Activated naive CD4-positive, alpha-beta T cell treated with anti-CD3 and anti-CD28 coated beads, Interleukin-2, amount 10 ng/mL, durations not matched to agents 7 days and 5 days (primary cell): Measurements from ENCODE around the gene CDK5R2.

Experiments used
- CTCF ChIA-PET: fragments of 350-600 bp; sonication (Branson Sonifier 250); formaldehyde crosslinking; loops from one replicate; lab custom pipeline; 2021; ENCODE audit warnings: antibody characterized with exemption; lab: Charles Lee
- DNase-seq: peaks from one replicate; pipeline ENCODE4 v3.0.0-alpha.2; 2020
- H3K27ac Mint-ChIP-seq: one replicate; pipeline ENCODE4 v1.8.0; 2021; ENCODE audit warnings: mild to moderate bottlenecking, moderate library complexity, mixed read lengths
- H3K27me3 Mint-ChIP-seq: one replicate; pipeline ENCODE4 v1.8.0; 2021; ENCODE audit warnings: mild to moderate bottlenecking, mixed read lengths
- H3K36me3 Mint-ChIP-seq: one replicate; pipeline ENCODE4 v1.8.0; 2021; ENCODE audit warnings: mixed read lengths
- H3K4me1 Mint-ChIP-seq: one replicate; pipeline ENCODE4 v1.8.0; 2021; ENCODE audit warnings: mixed read lengths
- H3K4me3 Mint-ChIP-seq: one replicate; pipeline ENCODE4 v1.8.0; 2021; ENCODE audit warnings: mild to moderate bottlenecking, moderate library complexity, mixed read lengths
- H3K9me3 Mint-ChIP-seq: one replicate; pipeline ENCODE4 v1.8.0; 2021; ENCODE audit warnings: mixed read lengths

Gene CDK5R2

GRCh38 chr2:218998414-218999002, 39.0 kb downstream of the CDK5R2 start:
- no peak for DNase-seq
- Mint-ChIP-seq H3K4me1 (peaks cover 15% of the 10 kb centered on the region), H3K27ac (no peak overlapping the region), H3K9me3 (no peaks in the 10 kb centered on the region), H3K36me3 (no peaks in the 10 kb centered on the region), H3K27me3 (peaks cover 100% of the 10 kb centered on the region), H3K4me3 (no peak overlapping the region)
- CTCF ChIA-PET, result interaction anchor here (1.3 kb wide), 1 partner anchor 121 kb away, joined by 3 read pairs; no protein-coding TSS in a partner anchor

DNA sequence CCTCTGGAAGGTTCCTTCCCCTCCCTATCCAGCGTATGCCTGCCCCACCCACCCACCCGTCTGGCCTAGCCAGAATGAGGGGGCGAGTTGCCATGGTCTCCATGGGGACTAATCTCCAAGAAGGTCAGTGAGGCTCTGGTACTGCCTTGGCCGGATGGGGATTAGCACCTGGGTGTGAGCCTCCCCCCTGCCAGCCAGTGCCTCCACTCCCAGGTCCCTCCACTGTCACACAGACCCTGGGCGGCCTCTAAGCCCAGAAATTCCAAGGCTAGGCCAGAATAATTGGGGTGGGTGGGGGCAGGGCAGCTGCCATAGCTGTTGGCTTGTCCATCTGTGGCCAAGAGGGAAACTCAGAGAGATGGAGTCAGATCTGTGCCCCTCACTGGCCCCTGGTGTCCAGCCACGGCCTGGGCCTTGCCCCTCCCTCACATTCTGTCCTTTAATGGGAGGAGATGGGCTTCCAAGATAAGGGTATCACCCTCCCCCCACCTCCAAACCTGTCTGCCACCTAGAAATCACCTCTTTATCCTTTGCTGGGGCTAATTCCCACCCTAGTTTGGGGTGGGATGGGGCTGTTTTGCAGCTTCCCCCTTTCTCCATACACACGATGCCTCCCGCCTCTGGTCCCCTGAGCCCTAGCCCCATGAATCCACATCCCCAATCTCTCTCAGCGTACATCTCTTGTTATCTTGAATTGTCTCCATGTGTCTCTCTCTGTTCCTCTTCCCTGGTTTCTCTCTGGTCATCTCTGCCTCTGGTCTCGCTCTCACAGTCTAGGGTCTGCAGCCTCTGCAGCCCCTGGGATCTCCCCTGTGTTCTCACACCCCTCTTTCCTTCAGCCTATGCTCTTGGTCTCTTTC, 39.8 kb downstream of the CDK5R2 start:
- peaks cover 100% of the 10 kb centered on the region for H3K27me3 Mint-ChIP-seq
- H3K4me1 Mint-ChIP-seq, result peaks cover 10% of the 10 kb centered on the region
- H3K27ac Mint-ChIP-seq, result no peak overlapping the region
- H3K9me3 Mint-ChIP-seq, result no peaks in the 10 kb centered on the region
- DNase-seq, result no peak
- H3K36me3 Mint-ChIP-seq, result no peaks in the 10 kb centered on the region
- CTCF ChIA-PET, result interaction anchor here (1.3 kb wide), 1 partner anchor 120 kb away, joined by 3 read pairs; no protein-coding TSS in a partner anchor
- no peak overlapping the region for H3K4me3 Mint-ChIP-seq

GRCh38 chr2:218999881-219000568, 40.6 kb downstream of the CDK5R2 start:
- Mint-ChIP-seq H3K4me1 (peaks cover 10% of the 10 kb centered on the region), H3K9me3 (no peaks in the 10 kb centered on the region), H3K4me3 (no peak overlapping the region), H3K36me3 (no peaks in the 10 kb centered on the region), H3K27me3 (peaks cover 100% of the 10 kb centered on the region), H3K27ac (no peak overlapping the region)
- CTCF ChIA-PET, result no interaction called here
- DNase-seq, result no peak

GRCh38 chr2:219000569-219000960, 41.1 kb downstream of the CDK5R2 start:
- DNase-seq, result no peak
- Mint-ChIP-seq H3K4me1 (peaks cover 9% of the 10 kb centered on the region), H3K4me3 (no peak overlapping the region), H3K27ac (peak overlapping the region; percentile 3), H3K27me3 (peaks cover 100% of the 10 kb centered on the region), H3K9me3 (no peaks in the 10 kb centered on the region), H3K36me3 (no peaks in the 10 kb centered on the region)
- CTCF ChIA-PET, result no interaction called here

DNA sequence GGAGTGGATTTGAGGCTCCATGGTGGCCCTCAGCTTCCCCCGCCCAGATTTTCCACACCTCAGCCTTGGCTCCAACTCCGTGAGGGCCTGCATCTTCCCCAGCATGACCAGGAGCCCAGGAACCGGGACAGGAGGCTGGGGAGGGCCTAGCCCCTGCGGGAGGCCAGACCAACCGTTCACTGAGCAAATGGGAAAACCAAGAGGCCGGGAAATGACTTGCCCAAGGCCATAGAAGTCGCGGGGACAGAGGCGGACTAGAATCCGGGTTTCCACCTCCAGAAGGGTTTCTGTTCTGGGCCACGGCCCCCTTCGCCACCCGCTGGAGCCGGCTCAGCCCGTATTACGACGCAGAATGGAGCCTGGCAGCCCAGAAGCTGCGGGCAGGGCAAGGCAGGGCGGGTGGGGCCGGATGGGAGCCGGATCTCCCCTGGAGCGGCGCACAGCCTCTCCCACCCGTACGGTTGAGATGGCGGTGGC, 41.7 kb downstream of the CDK5R2 start:
- H3K4me3 Mint-ChIP-seq, result no peak overlapping the region
- no peak for DNase-seq
- H3K36me3 Mint-ChIP-seq, result no peaks in the 10 kb centered on the region
- peaks cover 100% of the 10 kb centered on the region for H3K27me3 Mint-ChIP-seq
- peak overlapping the region; percentile 3 for H3K27ac Mint-ChIP-seq
- CTCF ChIA-PET, result no interaction called here
- peaks cover 6% of the 10 kb centered on the region for H3K4me1 Mint-ChIP-seq
- H3K9me3 Mint-ChIP-seq, result no peaks in the 10 kb centered on the region

GRCh38 chr2:219001577-219002394, 42.3 kb downstream of the CDK5R2 start:
- no peak overlapping the region for H3K4me3 Mint-ChIP-seq
- H3K27ac Mint-ChIP-seq, result no peak overlapping the region
- no peaks in the 10 kb centered on the region for H3K9me3 Mint-ChIP-seq
- H3K36me3 Mint-ChIP-seq, result no peaks in the 10 kb centered on the region
- DNase-seq, result no peak
- CTCF ChIA-PET, result interaction anchor here (0.7 to 1.1 kb wide), 3 partner anchors 18 to 28 kb away, joined by 3 to 4 read pairs (median 3); no protein-coding TSS in a partner anchor
- peaks cover 6% of the 10 kb centered on the region for H3K4me1 Mint-ChIP-seq
- H3K27me3 Mint-ChIP-seq, result peaks cover 100% of the 10 kb centered on the region

DNA sequence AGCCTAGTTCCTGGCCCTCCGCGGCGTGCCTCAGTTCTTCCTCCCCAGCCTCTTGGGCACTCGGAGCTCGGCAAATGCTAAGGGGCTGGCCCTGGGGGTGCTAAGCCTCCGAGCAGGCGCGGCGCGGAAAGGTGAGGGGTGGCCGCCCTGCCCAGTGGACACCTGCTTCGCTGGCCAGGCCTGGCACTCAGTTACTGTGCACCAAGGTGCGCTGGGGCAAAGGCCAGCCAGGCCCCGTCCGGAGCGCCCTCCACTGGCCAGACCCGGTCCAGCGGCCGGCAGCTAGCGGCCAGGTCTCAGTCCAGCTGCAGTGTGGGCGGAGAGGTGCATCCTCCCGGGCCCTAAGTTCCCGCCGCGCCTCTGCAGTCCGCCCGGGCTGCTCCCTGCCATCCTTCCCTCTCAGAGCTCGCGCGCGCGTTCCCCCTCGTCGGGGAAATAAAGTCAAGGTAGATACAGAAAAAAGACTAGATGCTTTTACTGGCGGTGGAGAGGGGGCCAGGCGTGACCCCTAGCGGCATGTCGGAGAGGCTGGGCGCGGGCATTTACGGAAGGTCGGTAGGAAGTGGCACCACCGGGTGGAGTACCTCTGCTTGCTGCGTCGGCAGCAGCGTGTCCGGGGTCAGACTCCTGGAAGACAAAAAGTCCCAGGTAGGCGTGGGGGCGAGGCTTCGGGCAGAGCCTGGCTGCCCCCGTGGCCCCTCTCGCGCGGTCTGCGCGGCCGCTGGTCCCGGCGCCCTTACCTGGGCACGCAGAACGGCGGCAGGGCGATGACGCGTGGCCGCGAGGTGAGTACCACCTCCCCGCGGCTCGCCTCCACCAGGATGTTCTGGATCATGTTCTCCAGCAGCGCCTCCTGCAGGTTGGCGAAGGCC, 43.2 kb downstream of the CDK5R2 start:
- peaks cover 100% of the 10 kb centered on the region for H3K27me3 Mint-ChIP-seq
- peaks cover 6% of the 10 kb centered on the region for H3K4me1 Mint-ChIP-seq
- no peaks in the 10 kb centered on the region for H3K9me3 Mint-ChIP-seq
- H3K4me3 Mint-ChIP-seq, result peak overlapping the region; percentile 35
- no peaks in the 10 kb centered on the region for H3K36me3 Mint-ChIP-seq
- peak; percentile 63 for DNase-seq
- CTCF ChIA-PET, result interaction anchor here (0.7 to 1.1 kb wide), 4 partner anchors 17 to 27 kb away, joined by 3 to 4 read pairs (median 3); no protein-coding TSS in a partner anchor
- no peak overlapping the region for H3K27ac Mint-ChIP-seq

GRCh38 chr2:219003267-219003634, 43.8 kb downstream of the CDK5R2 start:
- no peak overlapping the region for H3K27ac Mint-ChIP-seq
- H3K9me3 Mint-ChIP-seq, result no peaks in the 10 kb centered on the region
- no peak overlapping the region for H3K4me3 Mint-ChIP-seq
- peaks cover 99% of the 10 kb centered on the region for H3K27me3 Mint-ChIP-seq
- CTCF ChIA-PET, result interaction anchor here (0.9 to 2.1 kb wide), 2 partner anchors 23 to 27 kb away, joined by 3 to 8 read pairs; no protein-coding TSS in a partner anchor
- no peak for DNase-seq
- peaks cover 6% of the 10 kb centered on the region for H3K4me1 Mint-ChIP-seq
- no peaks in the 10 kb centered on the region for H3K36me3 Mint-ChIP-seq

DNA sequence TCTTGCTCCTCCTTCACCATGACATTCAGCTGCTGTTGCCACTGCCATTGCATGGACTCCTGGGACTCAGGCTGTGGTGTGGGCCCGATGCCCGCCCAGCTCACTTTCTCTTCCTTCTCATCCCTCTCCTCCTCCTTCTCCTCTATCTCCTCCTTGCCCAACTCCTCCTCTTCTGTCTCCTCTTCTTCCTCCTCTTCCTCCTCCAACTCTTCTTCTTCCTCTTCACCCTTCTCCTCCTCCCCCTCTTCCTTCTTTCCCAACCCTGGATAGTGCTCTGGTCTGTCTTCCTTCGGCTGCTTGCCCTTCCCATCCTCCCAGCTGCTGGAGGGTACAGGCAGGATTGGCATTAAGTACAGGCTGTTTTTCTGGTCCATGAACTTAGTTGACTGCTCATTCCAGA, 44.5 kb downstream of the CDK5R2 start:
- CTCF ChIA-PET, result interaction anchor here (1.6 to 2.1 kb wide), 2 partner anchors 22 to 24 kb away, joined by 5 to 8 read pairs; no protein-coding TSS in a partner anchor
- Mint-ChIP-seq H3K4me3 (no peak overlapping the region), H3K27me3 (peaks cover 96% of the 10 kb centered on the region), H3K36me3 (no peaks in the 10 kb centered on the region), H3K4me1 (peaks cover 6% of the 10 kb centered on the region), H3K27ac (no peak overlapping the region), H3K9me3 (no peaks in the 10 kb centered on the region)
- DNase-seq, result no peak

- no peak for DNase-seq
- peaks cover 83% of the 10 kb centered on the region for H3K27me3 Mint-ChIP-seq
- H3K9me3 Mint-ChIP-seq, result no peaks in the 10 kb centered on the region
- CTCF ChIA-PET, result interaction anchor here (0.6 to 2.2 kb wide), 6 partner anchors 15 to 147 kb away, joined by 3 to 11 read pairs (median 4); no protein-coding TSS in a partner anchor
- H3K4me3 Mint-ChIP-seq, result no peak overlapping the region
- H3K4me1 Mint-ChIP-seq, result no peaks in the 10 kb centered on the region
- H3K36me3 Mint-ChIP-seq, result no peaks in the 10 kb centered on the region
- H3K27ac Mint-ChIP-seq, result no peak overlapping the region
Observed at GRCh38 chr2:219009294-219009693, 49.8 kb downstream of the CDK5R2 start.

DNA sequence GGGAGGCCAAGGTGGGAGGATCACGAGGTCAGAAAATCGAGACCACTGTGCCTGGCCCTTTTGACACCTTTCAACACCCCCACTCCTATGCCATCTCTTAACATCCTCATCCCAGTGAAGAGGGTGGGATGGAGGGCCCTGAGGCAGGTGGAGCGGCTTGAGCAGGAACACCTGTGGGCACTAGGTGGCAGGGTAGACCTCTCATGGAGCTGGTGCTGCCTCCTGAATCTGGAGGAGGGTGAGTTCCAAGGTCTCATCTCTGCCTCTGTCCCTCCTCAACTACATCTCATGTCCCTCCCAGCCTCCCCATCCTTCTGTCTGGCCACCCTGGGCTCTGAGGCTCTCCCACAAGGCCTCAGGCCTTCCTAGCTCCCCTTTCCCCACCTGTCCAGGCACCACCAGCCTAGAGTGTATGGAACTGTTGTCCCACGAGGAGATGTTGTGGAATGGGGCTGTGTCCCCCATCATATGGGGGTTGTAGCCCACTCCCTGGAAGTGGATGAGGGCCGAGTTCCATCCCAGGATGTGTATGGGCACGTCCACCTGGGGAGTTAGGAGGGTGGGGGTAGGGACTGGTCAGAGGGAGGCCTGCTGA, 50.8 kb downstream of the CDK5R2 start:
- CTCF ChIA-PET, result interaction anchor here (0.6 to 3.2 kb wide), 13 partner anchors 9 to 149 kb away, joined by 3 to 11 read pairs (median 4); partner anchors contain the start of gene CFAP65
- DNase-seq, result peak; percentile 42
- Mint-ChIP-seq H3K4me3 (no peak overlapping the region), H3K27me3 (peaks cover 81% of the 10 kb centered on the region), H3K36me3 (no peaks in the 10 kb centered on the region), H3K4me1 (no peaks in the 10 kb centered on the region), H3K27ac (no peak overlapping the region), H3K9me3 (no peaks in the 10 kb centered on the region)

DNA sequence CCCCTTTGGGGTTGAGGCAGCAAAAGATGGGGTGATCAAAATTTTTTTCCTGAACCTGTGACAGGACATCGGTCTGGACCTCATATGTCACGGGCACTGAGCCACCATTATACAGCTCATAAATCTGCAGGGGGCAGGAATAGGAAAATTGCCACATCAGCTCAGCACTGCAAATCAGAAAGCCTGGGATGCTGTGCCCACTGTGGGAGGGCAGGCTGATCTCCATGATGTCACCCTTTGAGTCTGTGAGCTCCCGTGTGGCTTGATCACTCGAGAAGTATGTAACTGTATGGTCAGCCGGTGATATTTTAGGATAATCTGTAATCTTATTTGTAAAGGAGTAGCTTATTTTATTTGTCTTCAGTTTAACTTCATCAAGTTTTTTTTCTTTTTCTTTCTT, 51.4 kb downstream of the CDK5R2 start:
- Mint-ChIP-seq H3K4me1 (no peaks in the 10 kb centered on the region), H3K27me3 (peaks cover 75% of the 10 kb centered on the region), H3K4me3 (no peak overlapping the region), H3K9me3 (no peaks in the 10 kb centered on the region), H3K27ac (no peak overlapping the region), H3K36me3 (no peaks in the 10 kb centered on the region)
- CTCF ChIA-PET, result interaction anchor here (0.8 to 3.2 kb wide), 12 partner anchors 9 to 149 kb away, joined by 3 to 11 read pairs (median 4); partner anchors contain the start of gene CFAP65
- DNase-seq, result no peak
